BJ (cell line): ENCODE results near the gene SWT1. TPM values are rescaled to one million over a fixed set of nuclear protein-coding genes. Genes with fewer than 3 reads are reported as not detected.

Experiments
- CTCF ChIA-PET: fragments of 350-600 bp; formaldehyde crosslinking; extraction: SDS; loops from one replicate; lab custom pipeline; 2021; ENCODE audit warnings: antibody characterized with exemption, inconsistent platforms; lab: Yijun Ruan, JAX
- POLR2A ChIA-PET: fragments of 300-600 bp; sonication (Branson Sonifier 250); formaldehyde crosslinking; extraction: SDS; loops from one replicate; lab custom pipeline; 2021; ENCODE audit warnings: antibody characterized with exemption; lab: Charles Lee
- DNase-seq: peaks from one replicate; pipeline ENCODE4 v3.0.0-alpha.2; 2011; ENCODE audit warnings: low read depth
- H3K27me3 ChIP-seq: 2 replicates; pipeline ENCODE4 v1.6.0; 2011; ENCODE audit warnings: low read length; ENCODE audit not compliant: control insufficient read depth, insufficient read depth
- H3K36me3 ChIP-seq: 2 replicates; pipeline ENCODE4 v1.5.1; 2011; ENCODE audit warnings: low read length; ENCODE audit not compliant: control insufficient read depth, insufficient read depth
- H3K4me3 ChIP-seq: 2 replicates; pipeline ENCODE4 v1.5.1; 2011; ENCODE audit warnings: low read depth, mild to moderate bottlenecking, control low read depth, low read length
- polyA plus RNA-seq: library from polyadenylated mRNA; depleted of rRNA; stranded (reverse); fragments of >200 nt; gene quantifications from 2 replicates; pipeline ENCODE4 v1.2.3, GENCODE V29; 2011
- TF ChIP-seq, protein P1 (sequence below): IDR thresholded peaks from 2 replicates; pipeline ENCODE4 v1.5.1; 2011; ENCODE audit warnings: low read depth, mild to moderate bottlenecking, control low read depth, inconsistent platforms, low read length, moderate library complexity; ENCODE audit not compliant: insufficient read depth

The SWT1 gene
- polyA plus RNA-seq, 1 experiment = 0.78 TPM

DNA sequence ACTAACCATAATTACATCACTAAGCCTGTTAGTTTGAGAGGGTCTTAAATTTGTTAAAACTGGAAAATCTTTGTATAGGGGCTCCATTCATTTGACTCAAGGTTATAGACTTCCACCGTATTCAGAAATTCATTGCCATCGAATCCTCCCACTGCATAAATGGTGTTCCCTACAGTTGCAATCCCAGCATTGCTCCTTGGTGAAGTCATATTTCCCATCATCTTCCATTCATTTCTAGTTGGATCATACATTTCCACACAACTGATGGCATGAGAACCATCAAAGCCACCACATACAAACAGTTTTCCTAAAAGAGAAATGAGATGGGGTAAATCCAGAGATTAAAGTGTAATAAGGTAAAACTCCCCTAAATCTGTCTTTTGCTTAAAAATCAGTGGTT is 141.0 kb downstream of the SWT1 start:
- ChIA-PET POLR2A (interaction anchor here (0.6 kb wide), 1 partner anchor 252 kb away, joined by 13 read pairs; no protein-coding TSS in a partner anchor), CTCF (interaction anchor here (1.1 kb wide), 1 partner anchor 19 kb away, joined by 3 read pairs; no protein-coding TSS in a partner anchor)
- H3K27me3 ChIP-seq = no peaks in the 10 kb centered on the region
- no peak for DNase-seq
- TF ChIP-seq, protein P1, sequence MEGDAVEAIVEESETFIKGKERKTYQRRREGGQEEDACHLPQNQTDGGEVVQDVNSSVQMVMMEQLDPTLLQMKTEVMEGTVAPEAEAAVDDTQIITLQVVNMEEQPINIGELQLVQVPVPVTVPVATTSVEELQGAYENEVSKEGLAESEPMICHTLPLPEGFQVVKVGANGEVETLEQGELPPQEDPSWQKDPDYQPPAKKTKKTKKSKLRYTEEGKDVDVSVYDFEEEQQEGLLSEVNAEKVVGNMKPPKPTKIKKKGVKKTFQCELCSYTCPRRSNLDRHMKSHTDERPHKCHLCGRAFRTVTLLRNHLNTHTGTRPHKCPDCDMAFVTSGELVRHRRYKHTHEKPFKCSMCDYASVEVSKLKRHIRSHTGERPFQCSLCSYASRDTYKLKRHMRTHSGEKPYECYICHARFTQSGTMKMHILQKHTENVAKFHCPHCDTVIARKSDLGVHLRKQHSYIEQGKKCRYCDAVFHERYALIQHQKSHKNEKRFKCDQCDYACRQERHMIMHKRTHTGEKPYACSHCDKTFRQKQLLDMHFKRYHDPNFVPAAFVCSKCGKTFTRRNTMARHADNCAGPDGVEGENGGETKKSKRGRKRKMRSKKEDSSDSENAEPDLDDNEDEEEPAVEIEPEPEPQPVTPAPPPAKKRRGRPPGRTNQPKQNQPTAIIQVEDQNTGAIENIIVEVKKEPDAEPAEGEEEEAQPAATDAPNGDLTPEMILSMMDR = no peak
- no peak overlapping the region for H3K4me3 ChIP-seq
- peaks cover 11% of the 10 kb centered on the region for H3K36me3 ChIP-seq

DNA sequence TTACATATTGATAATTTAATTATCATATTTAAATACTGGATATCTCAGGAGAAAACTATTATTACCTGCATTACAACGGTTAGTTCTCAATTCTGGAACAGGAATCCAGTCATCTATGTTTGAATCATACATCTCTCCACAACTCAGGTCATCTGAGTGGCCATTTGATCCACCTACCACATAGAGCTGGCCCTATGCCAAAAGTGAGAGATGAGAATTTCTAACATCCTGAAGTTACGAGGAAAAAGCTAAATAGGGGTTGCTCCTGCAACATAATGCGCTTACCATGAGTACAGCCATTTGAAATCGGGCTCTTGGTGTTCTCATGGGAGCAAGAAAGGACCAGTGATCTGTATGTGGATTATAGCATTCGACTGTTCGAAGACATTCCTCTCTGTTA is 143.2 kb downstream of the SWT1 start:
- TF ChIP-seq, protein P1 = no peak
- peaks cover 11% of the 10 kb centered on the region for H3K36me3 ChIP-seq
- ChIA-PET CTCF (interaction anchor here (1.2 to 1.7 kb wide), 2 partner anchors 8 to 61 kb away, joined by 3 to 6 read pairs; no protein-coding TSS in a partner anchor), POLR2A (no interaction called here)
- DNase-seq = no peak
- H3K27me3 ChIP-seq = no peaks in the 10 kb centered on the region
- H3K4me3 ChIP-seq = no peak overlapping the region

DNA sequence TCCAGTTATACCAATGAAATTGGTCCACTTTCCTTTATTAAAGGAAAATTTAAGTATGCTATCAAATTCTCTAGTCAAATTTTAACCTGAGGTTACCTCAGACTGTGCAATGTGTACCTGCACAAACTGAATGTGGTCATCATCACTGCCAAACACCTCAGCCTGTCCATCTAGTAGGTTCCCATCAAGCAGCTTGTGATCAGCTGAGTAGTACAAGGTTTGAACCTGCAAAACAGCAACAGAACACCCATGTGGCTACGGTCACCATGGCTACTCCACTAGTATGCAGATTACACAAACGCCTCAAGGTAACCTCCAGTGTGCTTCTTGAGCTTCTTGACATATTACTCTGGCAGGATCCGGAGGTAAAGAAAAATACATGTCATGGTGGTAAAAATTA is 148.5 kb downstream of the SWT1 start:
- Histone ChIP-seq H3K27me3 (no peaks in the 10 kb centered on the region), H3K36me3 (peaks cover 14% of the 10 kb centered on the region), H3K4me3 (no peak overlapping the region)
- TF ChIP-seq, protein P1 = no peak
- CTCF ChIA-PET = interaction anchor here (0.9 to 1.0 kb wide), 2 partner anchors 15 to 375 kb away, joined by 3 read pairs; no protein-coding TSS in a partner anchor
- POLR2A ChIA-PET = no interaction called here
- no peak for DNase-seq

DNA sequence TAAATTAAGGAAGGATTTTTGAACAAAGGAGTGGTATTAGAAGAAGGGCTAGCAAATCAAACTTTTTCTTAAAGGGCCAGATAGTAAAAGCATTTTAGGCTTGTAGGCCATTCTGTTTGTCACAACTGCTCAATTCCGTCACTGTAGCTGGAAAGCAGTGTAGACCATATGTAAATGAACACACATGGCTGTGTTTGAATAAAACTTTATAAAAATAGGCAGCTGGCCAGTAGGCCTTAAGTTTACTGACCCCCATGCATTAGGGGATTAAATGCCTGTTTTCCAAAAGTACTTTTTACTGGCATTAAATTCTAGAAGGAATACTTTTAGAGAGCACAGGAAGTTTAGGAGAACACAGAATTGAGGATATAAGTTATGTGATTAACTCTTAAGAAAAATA is 151.2 kb downstream of the SWT1 start:
- ChIA-PET CTCF (interaction anchor here (0.5 kb wide), 1 partner anchor 475 kb away, joined by 3 read pairs; no protein-coding TSS in a partner anchor), POLR2A (no interaction called here)
- H3K4me3 ChIP-seq = no peak overlapping the region
- TF ChIP-seq, protein P1 = no peak
- no peak for DNase-seq
- H3K27me3 ChIP-seq = no peaks in the 10 kb centered on the region
- H3K36me3 ChIP-seq = peaks cover 6% of the 10 kb centered on the region

DNA sequence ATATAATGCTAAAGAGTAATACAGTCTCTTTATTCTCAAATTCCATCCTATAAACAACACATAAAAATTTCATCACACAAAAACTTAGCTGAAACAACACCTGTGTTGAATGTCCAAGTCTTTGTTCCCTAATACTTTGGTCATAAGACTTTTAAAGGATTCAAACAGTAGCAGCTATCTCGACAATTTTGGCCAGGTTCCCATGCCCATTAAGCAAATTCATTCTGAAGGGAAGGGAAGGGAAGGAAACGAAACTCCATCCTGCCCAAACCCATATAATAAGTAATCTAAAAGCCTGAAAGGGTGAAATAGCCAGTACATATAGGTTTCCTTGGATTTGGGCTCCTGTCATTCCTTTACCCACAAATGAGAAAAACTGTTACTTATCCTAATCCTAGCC is 152.6 kb downstream of the SWT1 start:
- no peak for DNase-seq
- TF ChIP-seq, protein P1 = no peak
- Histone ChIP-seq H3K36me3 (peaks cover 6% of the 10 kb centered on the region), H3K4me3 (no peak overlapping the region), H3K27me3 (no peaks in the 10 kb centered on the region)
- ChIA-PET CTCF (interaction anchor here (1.0 kb wide), 1 partner anchor 9 kb away, joined by 3 read pairs; no protein-coding TSS in a partner anchor), POLR2A (no interaction called here)
